ENCODE data around the gene PHC2. TPM values are rescaled to one million over a fixed set of nuclear protein-coding genes. Genes with fewer than 3 reads are reported as not detected.

Gene PHC2
- total RNA-seq, 2 donors from 2014 or later = 60.6 to 74.8 TPM

DNA sequence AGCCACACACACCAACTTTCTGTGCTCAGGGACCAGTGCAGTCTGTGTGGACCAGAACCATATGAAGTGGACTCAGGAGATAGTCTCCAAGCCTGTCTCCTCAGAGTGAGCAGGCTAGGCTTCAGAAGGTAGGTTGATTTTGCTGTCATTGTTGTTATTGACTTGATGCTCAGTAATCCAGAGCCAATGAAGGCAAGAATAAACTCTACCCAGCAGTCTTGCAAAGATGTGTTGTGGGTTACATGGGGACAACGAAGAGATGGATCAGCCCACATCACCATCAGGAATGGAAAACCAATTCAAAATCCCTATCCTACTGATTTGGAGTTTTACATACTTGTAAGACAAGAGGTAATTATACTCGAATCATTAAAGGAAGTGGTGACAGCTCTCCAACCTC lies 37.4 kb downstream of the PHC2 start:
- DNase-seq = no peak
- no peaks in the 10 kb centered on the region for H3K9me3 ChIP-seq
- intact Hi-C loops (cut with DNase I) = no loop called here
- H3K4me3 ChIP-seq = no peak overlapping the region
- TF ChIP-seq, protein P1, sequence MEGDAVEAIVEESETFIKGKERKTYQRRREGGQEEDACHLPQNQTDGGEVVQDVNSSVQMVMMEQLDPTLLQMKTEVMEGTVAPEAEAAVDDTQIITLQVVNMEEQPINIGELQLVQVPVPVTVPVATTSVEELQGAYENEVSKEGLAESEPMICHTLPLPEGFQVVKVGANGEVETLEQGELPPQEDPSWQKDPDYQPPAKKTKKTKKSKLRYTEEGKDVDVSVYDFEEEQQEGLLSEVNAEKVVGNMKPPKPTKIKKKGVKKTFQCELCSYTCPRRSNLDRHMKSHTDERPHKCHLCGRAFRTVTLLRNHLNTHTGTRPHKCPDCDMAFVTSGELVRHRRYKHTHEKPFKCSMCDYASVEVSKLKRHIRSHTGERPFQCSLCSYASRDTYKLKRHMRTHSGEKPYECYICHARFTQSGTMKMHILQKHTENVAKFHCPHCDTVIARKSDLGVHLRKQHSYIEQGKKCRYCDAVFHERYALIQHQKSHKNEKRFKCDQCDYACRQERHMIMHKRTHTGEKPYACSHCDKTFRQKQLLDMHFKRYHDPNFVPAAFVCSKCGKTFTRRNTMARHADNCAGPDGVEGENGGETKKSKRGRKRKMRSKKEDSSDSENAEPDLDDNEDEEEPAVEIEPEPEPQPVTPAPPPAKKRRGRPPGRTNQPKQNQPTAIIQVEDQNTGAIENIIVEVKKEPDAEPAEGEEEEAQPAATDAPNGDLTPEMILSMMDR (IDR thresholded peaks at IDR 0.05) = no peak
- H3K4me1 ChIP-seq = no peaks in the 10 kb centered on the region
- H3K9ac ChIP-seq (ENCODE audit: low read depth in 2 of 2, low read length in 2 of 2) = no peak overlapping the region
- H3K27me3 ChIP-seq = no peaks in the 10 kb centered on the region
- H3K27ac ChIP-seq = no peak overlapping the region
- no peaks in the 10 kb centered on the region for H3K36me3 ChIP-seq

DNA sequence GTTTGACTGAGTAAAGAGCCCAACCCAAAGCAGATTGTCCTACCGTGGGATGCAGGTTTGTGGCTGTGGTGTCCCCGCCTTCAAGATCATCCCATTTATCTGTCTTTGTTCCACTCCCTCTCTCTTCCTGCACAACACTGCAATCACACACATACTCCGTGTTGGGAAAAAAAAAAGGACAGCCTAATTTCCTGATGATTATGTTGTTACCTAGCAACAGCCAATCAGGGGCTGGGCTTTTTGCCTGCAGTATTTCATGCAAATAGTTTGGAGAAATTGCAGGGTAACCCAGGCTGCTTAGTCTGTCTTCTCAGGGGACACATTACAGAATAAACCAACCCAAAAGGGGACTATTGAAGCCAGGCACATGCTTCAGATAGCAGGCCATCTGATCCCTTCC lies 38.3 kb downstream of the PHC2 start:
- no peaks in the 10 kb centered on the region for H3K27me3 ChIP-seq
- no peaks in the 10 kb centered on the region for H3K36me3 ChIP-seq
- no peak for DNase-seq
- no peak overlapping the region for H3K27ac ChIP-seq
- intact Hi-C loops (cut with DNase I) = no loop called here
- no peak overlapping the region for H3K9ac ChIP-seq (ENCODE audit: low read depth in 2 of 2, low read length in 2 of 2)
- TF ChIP-seq, protein P1 (IDR thresholded peaks at IDR 0.05) = no peak
- H3K9me3 ChIP-seq = no peaks in the 10 kb centered on the region
- H3K4me1 ChIP-seq = no peaks in the 10 kb centered on the region
- H3K4me3 ChIP-seq = no peak overlapping the region

DNA sequence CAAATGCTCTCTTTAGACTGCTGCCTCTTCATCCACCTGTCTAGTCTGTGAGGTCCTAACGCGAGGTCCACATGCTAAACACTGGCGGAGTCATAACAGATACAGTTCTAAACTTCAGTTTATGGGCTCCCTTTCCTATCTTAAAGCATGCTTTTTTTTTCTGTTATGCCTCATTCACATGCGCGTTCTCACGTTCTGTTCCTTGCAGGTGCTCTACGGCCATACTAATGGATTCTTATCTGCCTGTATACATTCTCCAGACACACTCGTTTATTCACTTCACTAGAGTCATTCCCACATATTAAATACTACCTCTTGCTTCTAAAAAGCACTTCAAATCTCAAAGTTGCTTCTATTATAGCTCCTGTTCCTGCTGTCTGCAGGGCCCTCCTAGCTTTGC lies 38.7 kb downstream of the PHC2 start:
- DNase-seq = no peak
- Histone ChIP-seq H3K27me3 (no peaks in the 10 kb centered on the region), H3K4me3 (no peak overlapping the region), H3K27ac (no peak overlapping the region), H3K4me1 (no peaks in the 10 kb centered on the region), H3K36me3 (no peaks in the 10 kb centered on the region), H3K9me3 (no peaks in the 10 kb centered on the region), H3K9ac (ENCODE audit: low read depth in 2 of 2, low read length in 2 of 2) (no peak overlapping the region)
- intact Hi-C loops (cut with DNase I) = no loop called here
- TF ChIP-seq, protein P1 (IDR thresholded peaks at IDR 0.05) = no peak

DNA sequence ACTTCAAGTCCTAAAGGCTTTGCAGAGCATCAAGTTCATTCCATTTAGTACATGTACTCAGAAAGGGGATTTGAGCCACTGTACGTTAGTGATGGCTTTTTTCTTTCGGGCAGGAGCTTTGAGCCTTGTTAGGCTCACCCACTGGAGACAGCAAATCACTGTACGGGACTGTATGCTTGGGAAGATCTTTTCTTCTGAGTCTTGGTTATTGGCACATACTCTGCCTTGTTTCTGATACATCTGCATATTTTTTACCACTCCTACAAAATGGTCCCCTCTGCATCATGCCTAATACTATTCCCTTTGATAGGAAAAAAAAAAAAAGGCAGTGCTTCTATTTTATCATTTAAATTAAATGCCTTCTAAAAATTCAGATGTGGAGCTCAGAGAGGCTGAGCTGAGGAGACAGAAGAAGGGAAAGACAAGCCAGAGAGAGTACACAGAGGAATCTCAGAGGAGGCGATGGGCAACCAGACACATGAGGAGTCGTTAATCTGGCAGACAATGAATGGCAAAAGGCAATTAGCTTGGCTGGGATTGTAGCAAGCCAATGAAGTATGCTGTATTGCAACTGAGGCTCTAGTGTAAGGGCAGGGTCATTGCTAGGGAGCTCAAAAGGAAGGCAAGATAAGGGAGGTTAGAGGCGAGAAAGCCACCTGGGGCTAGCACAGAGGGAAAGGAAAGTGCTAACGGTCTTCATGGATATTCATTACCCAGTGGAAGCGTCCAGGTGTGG lies 39.4 kb downstream of the PHC2 start:
- H3K4me1 ChIP-seq = no peaks in the 10 kb centered on the region
- H3K36me3 ChIP-seq = no peaks in the 10 kb centered on the region
- no peak overlapping the region for H3K9ac ChIP-seq (ENCODE audit: low read depth in 2 of 2, low read length in 2 of 2)
- no peak overlapping the region for H3K27ac ChIP-seq
- H3K9me3 ChIP-seq = no peaks in the 10 kb centered on the region
- H3K27me3 ChIP-seq = no peaks in the 10 kb centered on the region
- intact Hi-C loops (cut with DNase I) = no loop called here
- H3K4me3 ChIP-seq = no peak overlapping the region
- TF ChIP-seq, protein P1 (IDR thresholded peaks at IDR 0.05) = no peak
- DNase-seq = no peak

DNA sequence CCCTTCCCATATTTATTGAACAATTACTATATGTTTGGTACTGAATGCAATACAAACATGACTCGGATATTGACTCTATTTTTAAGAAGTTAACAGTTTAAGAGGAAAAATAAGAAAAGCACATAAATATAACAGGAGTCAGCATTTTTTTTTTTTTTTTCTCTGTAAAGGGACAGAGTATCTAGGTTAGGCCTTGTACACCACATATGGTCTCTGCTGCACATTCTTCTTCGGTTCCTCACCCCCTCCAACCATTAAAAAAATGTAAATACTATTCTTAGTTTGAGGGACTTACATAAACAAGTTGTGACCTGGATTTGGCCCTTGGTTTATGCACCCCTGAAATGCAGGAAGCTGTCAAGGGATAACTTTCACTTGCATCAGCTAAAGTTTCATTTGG lies 40.4 kb downstream of the PHC2 start:
- Histone ChIP-seq H3K36me3 (no peaks in the 10 kb centered on the region), H3K4me3 (no peak overlapping the region), H3K9ac (ENCODE audit: low read depth in 2 of 2, low read length in 2 of 2) (no peak overlapping the region), H3K27me3 (no peaks in the 10 kb centered on the region), H3K9me3 (no peaks in the 10 kb centered on the region), H3K4me1 (no peaks in the 10 kb centered on the region), H3K27ac (no peak overlapping the region)
- no peak for DNase-seq
- intact Hi-C loops (cut with DNase I) = no loop called here
- TF ChIP-seq, protein P1 (IDR thresholded peaks at IDR 0.05) = no peak

Measured in colonic mucosa (tissue), 4 donors.